OCI-LY3 (cell line): ENCODE data around the gene PUM1.

Source experiments
- EZH2phosphoT487 ChIP-seq: fragments of 200-600 bp; shearing (Covaris generic); IDR thresholded peaks from 2 replicates; pipeline ENCODE4 v1.6.1; 2018; ENCODE audit warnings: antibody characterized with exemption, mixed run types, low read depth
- TF ChIP-seq, protein P1 (sequence below): fragments of 200-600, 300-600 bp; sonication (generic); IDR thresholded peaks from 2 replicates; pipeline ENCODE4 v1.5.1; 2014; ENCODE audit warnings: antibody characterized with exemption, low read length, low read depth

DNA sequence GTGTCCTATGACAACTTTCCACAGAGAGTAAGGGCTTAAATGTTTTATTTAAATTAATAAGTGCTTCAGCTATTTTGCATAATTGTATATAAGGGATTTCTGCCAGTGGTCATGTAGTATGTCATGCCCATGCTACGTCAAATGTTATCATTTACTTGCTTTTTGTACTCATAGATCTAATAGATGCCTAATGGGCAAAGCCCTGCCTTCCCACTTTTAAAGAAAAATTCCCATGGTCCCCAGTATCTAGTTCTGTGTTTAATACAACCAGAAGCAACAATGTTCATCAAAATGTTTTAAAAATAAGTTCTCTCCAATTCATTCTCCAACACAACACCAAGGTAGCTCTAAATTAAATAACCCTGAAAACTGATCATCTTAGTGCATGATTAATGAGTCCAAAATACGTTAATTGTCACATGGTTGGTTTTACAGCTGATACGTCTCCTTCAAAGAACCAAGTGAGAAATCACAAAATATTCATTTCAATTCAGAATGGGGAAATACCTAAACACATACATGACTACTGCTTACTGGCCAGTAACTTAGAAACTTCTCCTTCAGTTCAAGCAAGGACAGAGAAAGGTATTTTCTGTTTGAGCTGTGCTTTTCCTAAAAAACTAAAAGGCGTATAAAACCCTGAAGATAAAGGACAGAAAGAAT lies 107.8 kb downstream of the PUM1 start:
- TF ChIP-seq, protein P1, sequence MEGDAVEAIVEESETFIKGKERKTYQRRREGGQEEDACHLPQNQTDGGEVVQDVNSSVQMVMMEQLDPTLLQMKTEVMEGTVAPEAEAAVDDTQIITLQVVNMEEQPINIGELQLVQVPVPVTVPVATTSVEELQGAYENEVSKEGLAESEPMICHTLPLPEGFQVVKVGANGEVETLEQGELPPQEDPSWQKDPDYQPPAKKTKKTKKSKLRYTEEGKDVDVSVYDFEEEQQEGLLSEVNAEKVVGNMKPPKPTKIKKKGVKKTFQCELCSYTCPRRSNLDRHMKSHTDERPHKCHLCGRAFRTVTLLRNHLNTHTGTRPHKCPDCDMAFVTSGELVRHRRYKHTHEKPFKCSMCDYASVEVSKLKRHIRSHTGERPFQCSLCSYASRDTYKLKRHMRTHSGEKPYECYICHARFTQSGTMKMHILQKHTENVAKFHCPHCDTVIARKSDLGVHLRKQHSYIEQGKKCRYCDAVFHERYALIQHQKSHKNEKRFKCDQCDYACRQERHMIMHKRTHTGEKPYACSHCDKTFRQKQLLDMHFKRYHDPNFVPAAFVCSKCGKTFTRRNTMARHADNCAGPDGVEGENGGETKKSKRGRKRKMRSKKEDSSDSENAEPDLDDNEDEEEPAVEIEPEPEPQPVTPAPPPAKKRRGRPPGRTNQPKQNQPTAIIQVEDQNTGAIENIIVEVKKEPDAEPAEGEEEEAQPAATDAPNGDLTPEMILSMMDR: no peak
- TF ChIP-seq EZH2phosphoT487: no peak
